HepG2 (cell line): ENCODE results near the gene CCDC148. TPM values are rescaled to one million over a fixed set of nuclear protein-coding genes. Genes with fewer than 3 reads are reported as not detected.

Experiments used
- ATF1 ChIP-seq: IDR thresholded peaks from 2 replicates; pipeline ENCODE4 v1.6.1; 2016; ENCODE audit warnings: mild to moderate bottlenecking, control low read depth
- BHLHE40 ChIP-seq: IDR thresholded peaks from 2 replicates; pipeline ENCODE4 v1.6.1; 2011; ENCODE audit warnings: low read length, improper control_type of control experiment
- CHD2 ChIP-seq: IDR thresholded peaks from 2 replicates; pipeline ENCODE4 v1.6.1; 2011; ENCODE audit warnings: low read depth, low read length, improper control_type of control experiment
- E2F5 ChIP-seq: sonication (generic); formaldehyde crosslinking; conservative IDR thresholded peaks from 2 replicates; pipeline ENCODE4 v1.4.0; 2020; ENCODE audit warnings: missing genetic modification reagents
- ELF1 ChIP-seq: sonication (generic); formaldehyde crosslinking; IDR thresholded peaks from 2 replicates; pipeline ENCODE4 v1.4.0; 2020; ENCODE audit warnings: missing genetic modification reagents
- HCFC1 ChIP-seq: fragments of 150-350 bp; IDR thresholded peaks from 2 replicates; pipeline ENCODE4 v1.6.1; 2014; ENCODE audit warnings: low read depth, low read length
- KLF11 ChIP-seq: IDR thresholded peaks from 2 replicates; pipeline ENCODE4 v1.6.1; 2016; ENCODE audit warnings: missing compliant biosample characterization
- LBX2 ChIP-seq: sonication (generic); formaldehyde crosslinking; IDR thresholded peaks from 2 replicates; pipeline ENCODE4 v1.5.0; 2020; ENCODE audit warnings: missing genetic modification reagents, mild to moderate bottlenecking, borderline replicate concordance
- MBD4 ChIP-seq: IDR thresholded peaks from 2 replicates; pipeline ENCODE4 v1.6.1; 2012; ENCODE audit warnings: low read length, inconsistent platforms, borderline replicate concordance
- NCOR1 ChIP-seq: fragments of 200-600 bp; sonication (generic); IDR thresholded peaks from 2 replicates; pipeline ENCODE4 v1.7.0; 2017; ENCODE audit warnings: antibody characterized with exemption, low read length, borderline replicate concordance
- NFRKB ChIP-seq: fragments of 450-650 bp; IDR thresholded peaks from 2 replicates; pipeline ENCODE4 v1.6.1; 2017
- PAWR ChIP-seq: sonication (generic); formaldehyde crosslinking; IDR thresholded peaks from 2 replicates; pipeline ENCODE4 v1.4.0; 2020; ENCODE audit warnings: missing genetic modification reagents, mild to moderate bottlenecking, borderline replicate concordance
- POLR2G ChIP-seq: fragments of 200-400 bp; formaldehyde crosslinking; IDR thresholded peaks from 2 replicates; pipeline ENCODE4 v1.6.1; 2018; ENCODE audit warnings: mild to moderate bottlenecking, low read depth, low read length, moderate library complexity
- RFX5 ChIP-seq: IDR thresholded peaks from 2 replicates; pipeline ENCODE4 v1.6.1; 2011; ENCODE audit warnings: low read depth, low read length, improper control_type of control experiment
- RFXANK ChIP-seq: IDR thresholded peaks from 2 replicates; pipeline ENCODE4 v1.6.1; 2016
- SIX1 ChIP-seq: sonication (generic); formaldehyde crosslinking; IDR thresholded peaks from 2 replicates; pipeline ENCODE4 v1.4.0; 2020; ENCODE audit warnings: missing genetic modification reagents, borderline replicate concordance
- SMC3 ChIP-seq: IDR thresholded peaks from 2 replicates; pipeline ENCODE4 v1.6.1; 2011; ENCODE audit warnings: low read length, improper control_type of control experiment
- SNAI1 ChIP-seq: sonication (generic); formaldehyde crosslinking; IDR thresholded peaks from 2 replicates; pipeline ENCODE4 v1.5.0; 2020; ENCODE audit warnings: mild to moderate bottlenecking, missing genetic modification reagents, borderline replicate concordance
- WIZ ChIP-seq: sonication (generic); formaldehyde crosslinking; IDR thresholded peaks from 2 replicates; pipeline ENCODE4 v1.5.1; 2020; ENCODE audit warnings: mild to moderate bottlenecking, missing genetic modification reagents
- YEATS2 ChIP-seq: sonication (generic); formaldehyde crosslinking; IDR thresholded peaks from 2 replicates; pipeline ENCODE4 v1.4.0; 2020; ENCODE audit warnings: missing genetic modification reagents, borderline replicate concordance
- ZMYM4 ChIP-seq: sonication (generic); formaldehyde crosslinking; IDR thresholded peaks from 2 replicates; pipeline ENCODE4 v1.8.1; 2023; ENCODE audit warnings: mild to moderate bottlenecking, missing genetic modification reagents
- ZNF12 ChIP-seq: sonication (generic); formaldehyde crosslinking; IDR thresholded peaks from 2 replicates; pipeline ENCODE4 v1.5.0; 2020; ENCODE audit warnings: missing genetic modification reagents
- ZNF24 ChIP-seq: fragments of 450-650 bp; IDR thresholded peaks from 2 replicates; pipeline ENCODE4 v1.6.1; 2017; ENCODE audit warnings: antibody characterized with exemption, mild to moderate bottlenecking
- ZNF704 ChIP-seq: sonication (generic); formaldehyde crosslinking; IDR thresholded peaks from 2 replicates; pipeline ENCODE4 v1.8.1; 2023; ENCODE audit warnings: mild to moderate bottlenecking, inconsistent platforms, moderate library complexity, missing genetic modification reagents, borderline replicate concordance
- ZNF773 ChIP-seq: sonication (generic); formaldehyde crosslinking; IDR thresholded peaks from 2 replicates; pipeline ENCODE4 v1.4.0; 2020; ENCODE audit warnings: missing genetic modification reagents, borderline replicate concordance
- ZNF83 ChIP-seq: sonication (generic); formaldehyde crosslinking; IDR thresholded peaks from 2 replicates; pipeline ENCODE4 v1.4.0; 2020; ENCODE audit warnings: missing genetic modification reagents, mild to moderate bottlenecking, borderline replicate concordance
- ZNF839 ChIP-seq: sonication (generic); formaldehyde crosslinking; IDR thresholded peaks from 2 replicates; pipeline ENCODE4 v1.4.0; 2020; ENCODE audit warnings: missing genetic modification reagents, mild to moderate bottlenecking, borderline replicate concordance
- ZNF841 ChIP-seq: sonication (generic); formaldehyde crosslinking; IDR thresholded peaks from 2 replicates; pipeline ENCODE4 v1.8.1; 2023; ENCODE audit warnings: missing genetic modification reagents, borderline replicate concordance
- ZSCAN25 ChIP-seq: sonication (generic); formaldehyde crosslinking; IDR thresholded peaks from 2 replicates; pipeline ENCODE4 v1.8.0; 2022; ENCODE audit warnings: mild to moderate bottlenecking, missing genetic modification reagents
- polyA plus RNA-seq, 8 experiments: library from polyadenylated mRNA; depleted of rRNA in 3 of 8; stranded (reverse) in 7 of 8; unstranded in 1 of 8; fragments of >200 nt; fragmentation: Illumina TruSeq in 4 of 8; extraction: Trizol in 4 of 8; gene quantifications; 2 replicates each; pipeline versions ENCODE4 v1.2.1 to v1.2.3, GENCODE V29; 2011 to 2016; ENCODE audit warnings: low read depth in 4 of 8, missing spikeins in 1 of 8, mixed read lengths in 1 of 8; ENCODE audit not compliant: insufficient read depth in 1 of 8
- total RNA-seq, 5 experiments: library from RNA; depleted of rRNA; stranded (reverse); fragments of >200 nt; fragmentation: Illumina TruSeq; extraction: Trizol; gene quantifications; 2 replicates each; pipeline ENCODE4 v1.2.3, GENCODE V29; 2016; ENCODE audit warnings: low read depth in 1 of 5
- TF ChIP-seq, protein P1 (sequence below): sonication (generic); formaldehyde crosslinking; IDR thresholded peaks from 2 replicates; pipeline ENCODE4 v1.8.0; 2022; ENCODE audit warnings: missing genetic modification reagents, mild to moderate bottlenecking, borderline replicate concordance

The CCDC148 gene
- total and polyA plus RNA-seq, 2 of the 13 experiments (the other 11 are each of a cell fraction or from before 2014, with no cell fraction given), result 0.30 to 0.49 TPM

DNA sequence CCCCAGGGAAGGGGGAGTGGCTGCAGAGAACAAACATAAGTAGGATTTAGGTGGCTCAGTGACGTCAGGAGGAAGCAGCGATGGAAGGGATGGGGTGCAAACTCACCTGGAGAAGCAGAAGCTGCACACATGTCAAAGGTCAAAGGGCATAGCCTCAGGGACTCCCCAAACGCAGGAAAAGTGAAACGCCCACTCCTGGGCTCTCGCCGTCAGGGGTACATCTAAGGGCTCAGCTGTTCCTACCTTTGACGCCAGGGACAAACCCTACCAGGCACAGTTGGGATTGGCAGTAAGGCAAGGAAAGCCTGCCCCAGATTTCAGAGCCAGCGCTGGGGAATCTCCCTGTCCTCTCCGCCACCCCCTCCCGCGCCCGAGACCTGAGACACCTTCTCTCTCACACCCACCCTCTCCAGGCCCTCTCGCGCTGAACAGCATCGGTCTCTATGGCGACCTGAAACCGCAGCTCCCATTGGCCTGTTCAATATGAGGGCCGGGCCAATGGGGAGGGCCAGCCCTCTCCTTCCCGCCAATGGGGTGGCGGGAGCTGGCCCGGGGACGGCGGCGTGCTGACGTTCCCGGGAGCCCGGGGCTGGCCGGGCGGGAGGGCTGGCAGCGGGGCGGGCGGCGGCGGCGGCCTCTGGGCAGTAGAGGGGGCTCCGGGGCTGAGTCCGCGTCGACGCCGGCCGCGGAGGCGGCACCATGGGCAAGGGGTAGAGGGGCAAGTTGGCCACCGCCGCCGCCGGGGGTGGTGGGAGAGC, at the start of gene CCDC148, which contains the start of gene PKP4 (continued):
- TF ChIP-seq ZNF704 (CRISPR knock-in tag) (no peak), ZSCAN25 (no peak), ATF1 (CRISPR knock-in tag) (no peak), BHLHE40 (no peak; the same call in 1 of the 2 replicates), E2F5 (CRISPR knock-in tag) (0 out of 2 replicates have a peak, but pooled peaks have one; percentile 48), ZMYM4 (CRISPR knock-in tag) (peak; percentile 80), NFRKB (no peak), ZNF83 (CRISPR knock-in tag) (no peak), ZNF841 (CRISPR knock-in tag) (no peak), ELF1 (CRISPR knock-in tag) (0 out of 2 replicates have a peak, but pooled peaks have one; percentile 16), SNAI1 (CRISPR knock-in tag) (no peak), ZNF12 (CRISPR knock-in tag) (0 out of 2 replicates have a peak, but pooled peaks have one; percentile 18), LBX2 (CRISPR knock-in tag) (no peak), WIZ (CRISPR knock-in tag) (no peak), NCOR1 (no peak), SIX1 (CRISPR knock-in tag) (no peak), RFX5 (peak; percentile 62), SMC3 (no peak), POLR2G (no peak), CHD2 (peak; percentile 59; the same call in 1 of the 2 replicates), RFXANK (CRISPR knock-in tag) (0 out of 2 replicates have a peak, but pooled peaks have one; percentile 29), ZNF773 (CRISPR knock-in tag) (no peak), PAWR (CRISPR knock-in tag) (no peak), KLF11 (CRISPR knock-in tag) (0 out of 2 replicates have a peak, but pooled peaks have one; percentile 20), MBD4 (no peak), ZNF24 (no peak), HCFC1 (no peak), ZNF839 (CRISPR knock-in tag) (no peak), YEATS2 (no peak)
- TF ChIP-seq, protein P1, sequence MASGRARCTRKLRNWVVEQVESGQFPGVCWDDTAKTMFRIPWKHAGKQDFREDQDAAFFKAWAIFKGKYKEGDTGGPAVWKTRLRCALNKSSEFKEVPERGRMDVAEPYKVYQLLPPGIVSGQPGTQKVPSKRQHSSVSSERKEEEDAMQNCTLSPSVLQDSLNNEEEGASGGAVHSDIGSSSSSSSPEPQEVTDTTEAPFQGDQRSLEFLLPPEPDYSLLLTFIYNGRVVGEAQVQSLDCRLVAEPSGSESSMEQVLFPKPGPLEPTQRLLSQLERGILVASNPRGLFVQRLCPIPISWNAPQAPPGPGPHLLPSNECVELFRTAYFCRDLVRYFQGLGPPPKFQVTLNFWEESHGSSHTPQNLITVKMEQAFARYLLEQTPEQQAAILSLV (CRISPR knock-in tag), result no peak
